B cell (primary cell): ENCODE results near the gene MLH1. TPM values are rescaled to one million over a fixed set of nuclear protein-coding genes. Genes with fewer than 3 reads are reported as not detected.

Experiments
- ATAC-seq: fragments of 200-7000 bp; cut with Tn5 transposase; one replicate; pipeline ENCODE4 v1.10.0; 2021; ENCODE audit warnings: low read depth, mild to moderate bottlenecking, moderate number of reproducible peaks, moderate library complexity
- CTCF ChIA-PET: fragments of 350-600 bp; sonication (Branson Sonifier 250); formaldehyde crosslinking; loops from one replicate; lab custom pipeline; 2021; ENCODE audit warnings: antibody characterized with exemption, inconsistent platforms; lab: Charles Lee
- POLR2A ChIA-PET: fragments of 350-600 bp; sonication (Branson Sonifier 250); formaldehyde crosslinking; loops from one replicate; lab custom pipeline; 2021; ENCODE audit warnings: antibody characterized with exemption; lab: Charles Lee
- DNase-seq: peaks from one replicate; pipeline ENCODE4 v3.0.0; 2013
- H2AFZ ChIP-seq: 2 replicates; pipeline ENCODE4 v1.6.1; 2012; ENCODE audit warnings: mild to moderate bottlenecking, low read depth, low read length; ENCODE audit not compliant: insufficient read depth, poor library complexity, severe bottlenecking
- H3K27ac ChIP-seq, 2 donors: 1 replicate in 1 of 2; 2 replicates in 1 of 2; pipeline ENCODE4 v1.5.1; 2012 to 2013; ENCODE audit warnings: low read length in 2 of 2, mild to moderate bottlenecking in 2 of 2, moderate library complexity in 1 of 2
- H3K27me3 ChIP-seq, 4 experiments: fragments of 200-600 bp in 1 of 4; sonication (generic) in 1 of 4; replicated peaks in 1 of 4; 1 replicate in 2 of 4; 2 replicates in 2 of 4; pipeline versions ENCODE4 v1.6.1 to v1.7.0; 2013 to 2016; ENCODE audit warnings: low read length in 3 of 4, mild to moderate bottlenecking in 2 of 4, mixed read lengths in 1 of 4, moderate library complexity in 1 of 4; ENCODE audit not compliant: insufficient read depth in 4 of 4, control insufficient read depth in 3 of 4; ENCODE audit errors: control extremely low read depth in 1 of 4
- H3K36me3 ChIP-seq, 2 experiments: replicated peaks in 1 of 2; 1 replicate in 1 of 2; 2 replicates in 1 of 2; pipeline versions ENCODE4 v1.6.1 to v1.7.1; 2013; ENCODE audit warnings: low read length in 1 of 2; ENCODE audit not compliant: insufficient read depth in 2 of 2, control insufficient read depth in 1 of 2; ENCODE audit errors: control extremely low read depth in 1 of 2, extremely low read depth in 1 of 2
- H3K4me1 ChIP-seq, 2 donors: fragments of 200-600 bp in 1 of 2; sonication (generic) in 1 of 2; 1 replicate in 1 of 2; 2 replicates in 1 of 2; pipeline versions ENCODE4 v1.5.1 to v1.6.1; 2013 to 2017; ENCODE audit warnings: low read length in 2 of 2; ENCODE audit not compliant: control insufficient read depth in 2 of 2, insufficient read depth in 2 of 2
- H3K4me2 ChIP-seq: replicated peaks from 2 replicates; pipeline ENCODE3; 2012; ENCODE audit warnings: mild to moderate bottlenecking, low read depth, low read length; ENCODE audit not compliant: poor library complexity, severe bottlenecking
- H3K4me3 ChIP-seq, 5 experiments: fragments of 200-600 bp in 1 of 5; sonication (generic) in 1 of 5; 1 replicate in 3 of 5; 2 replicates in 2 of 5; pipeline versions ENCODE4 v1.5.1 to v1.7.0; 2011 to 2016; ENCODE audit warnings: low read length in 4 of 5, mild to moderate bottlenecking in 4 of 5, low read depth in 2 of 5, control low read depth in 1 of 5, moderate library complexity in 1 of 5; ENCODE audit not compliant: insufficient read depth in 1 of 5; ENCODE audit errors: control extremely low read depth in 1 of 5, extremely low read depth in 1 of 5
- H3K79me2 ChIP-seq: fragments of 200-600 bp; sonication (generic); one replicate; pipeline ENCODE4 v1.6.0; 2016; ENCODE audit warnings: low read length; ENCODE audit not compliant: control insufficient read depth, insufficient read depth
- H3K9ac ChIP-seq: fragments of 200-600 bp; sonication (generic); 2 replicates; pipeline ENCODE4 v1.6.1; 2017; ENCODE audit warnings: mild to moderate bottlenecking, low read length, moderate library complexity
- H3K9me3 ChIP-seq, 3 donors: one replicate each; pipeline versions ENCODE4 v1.6.1 to v1.7.1; 2013; ENCODE audit warnings: low read length in 2 of 3; ENCODE audit not compliant: control insufficient read depth in 2 of 3, insufficient read depth in 1 of 3; ENCODE audit errors: control extremely low read depth in 1 of 3
- H4K20me1 ChIP-seq: 2 replicates; pipeline ENCODE4 v1.6.0; 2012; ENCODE audit warnings: mild to moderate bottlenecking, low read length; ENCODE audit not compliant: insufficient read depth, control insufficient read depth, poor library complexity, severe bottlenecking
- H3K27ac Mint-ChIP-seq: one replicate; pipeline ENCODE4 v1.8.0; 2021; ENCODE audit warnings: mixed read lengths
- H3K27me3 Mint-ChIP-seq: one replicate; pipeline ENCODE4 v1.8.0; 2021; ENCODE audit warnings: mixed read lengths
- H3K4me1 Mint-ChIP-seq: one replicate; pipeline ENCODE4 v1.8.0; 2021; ENCODE audit warnings: mixed read lengths
- H3K4me3 Mint-ChIP-seq: one replicate; pipeline ENCODE4 v1.8.0; 2021; ENCODE audit warnings: mixed read lengths
- H3K9me3 Mint-ChIP-seq: one replicate; pipeline ENCODE4 v1.8.0; 2022; ENCODE audit warnings: mixed read lengths; ENCODE audit not compliant: insufficient read depth
- EZH2 ChIP-seq: IDR thresholded peaks from 2 replicates; pipeline ENCODE4 v1.6.1; 2012; ENCODE audit warnings: borderline replicate concordance, low read depth, mild to moderate bottlenecking, moderate library complexity, low read length; ENCODE audit not compliant: insufficient read depth, poor library complexity, severe bottlenecking
- WGBS: methylation state at CpG from one replicate; pipeline ENCODE4 v1.1.5; 2013; ENCODE audit warnings: missing lambda C conversion rate; ENCODE audit not compliant: insufficient coverage; 5-methylcytosine and 5-hydroxymethylcytosine counted together
- intact Hi-C: fragments of 100-400 bp; cut with micrococcal nuclease; formaldehyde crosslinking; loops from one replicate; pipeline ENCODE4 v1.10.0; 2022
- polyA plus RNA-seq: library from polyadenylated mRNA; depleted of rRNA; stranded (reverse); fragments of >200 nt; gene quantifications from 2 replicates; pipeline ENCODE4 v1.2.3, GENCODE V29; 2012
- total RNA-seq, 2 donors: library from RNA; stranded (reverse); fragments of 120-200 nt in 1 of 2; gene quantifications; 1 replicate in 1 of 2; 2 replicates in 1 of 2; pipeline versions ENCODE4 v1.2.3 to v1.2.4, GENCODE V29; 2013 to 2022
- TF ChIP-seq, protein P1 (sequence below): fragments of 200-600 bp; IDR thresholded peaks from one replicate; pipeline ENCODE4 v1.8.0; 2022; ENCODE audit warnings: antibody characterized with exemption, mild to moderate bottlenecking

Gene MLH1
- total and polyA plus RNA-seq, 2 donors (not counting 1 experiment from before 2014, with no cell fraction given) = 22.4 to 38.5 TPM

DNA sequence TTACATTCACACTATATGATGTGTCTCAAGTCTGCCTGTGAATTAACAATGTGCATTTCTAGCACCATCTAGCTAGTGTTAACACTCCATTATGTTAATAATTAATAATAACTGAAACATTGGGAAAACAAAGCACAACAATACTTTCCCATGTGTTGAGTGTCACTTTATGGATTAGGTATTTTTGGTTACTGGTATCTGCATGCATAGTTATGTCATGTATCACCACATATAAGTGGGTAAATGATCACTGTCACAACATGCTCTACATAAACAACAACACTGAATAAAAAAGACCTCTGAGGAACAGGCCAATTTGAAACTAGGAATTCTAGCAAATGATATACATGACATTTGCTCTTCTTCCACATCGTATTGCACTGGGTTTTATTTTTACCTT is 74.7 kb downstream of the MLH1 start:
- Histone ChIP-seq H3K27ac (no peak overlapping the region), H3K36me3 (peaks cover 0 to 11% of the 10 kb centered on the region in 2 experiments), H3K4me3 (no peak overlapping the region), H3K9ac (no peak overlapping the region), H4K20me1 (no peaks in the 10 kb centered on the region), H3K4me2 (no peak overlapping the region), H2AFZ (no peak overlapping the region), H3K79me2 (no peaks in the 10 kb centered on the region), H3K9me3 (no peaks in the 10 kb centered on the region), H3K27me3 (no peaks in the 10 kb centered on the region), H3K4me1 (no peaks in the 10 kb centered on the region)
- DNase-seq (no peak), ATAC-seq (no peak)
- Mint-ChIP-seq H3K27ac (no peak overlapping the region), H3K4me1 (no peaks in the 10 kb centered on the region), H3K27me3 (no peaks in the 10 kb centered on the region), H3K4me3 (no peak overlapping the region), H3K9me3 (no peaks in the 10 kb centered on the region)
- CTCF ChIA-PET = no interaction called here
- intact Hi-C loops = no loop called here
- 100% methylated on average over 1 of the region's 1 CpG for WGBS
- TF ChIP-seq EZH2 = no peak
- TF ChIP-seq, protein P1, sequence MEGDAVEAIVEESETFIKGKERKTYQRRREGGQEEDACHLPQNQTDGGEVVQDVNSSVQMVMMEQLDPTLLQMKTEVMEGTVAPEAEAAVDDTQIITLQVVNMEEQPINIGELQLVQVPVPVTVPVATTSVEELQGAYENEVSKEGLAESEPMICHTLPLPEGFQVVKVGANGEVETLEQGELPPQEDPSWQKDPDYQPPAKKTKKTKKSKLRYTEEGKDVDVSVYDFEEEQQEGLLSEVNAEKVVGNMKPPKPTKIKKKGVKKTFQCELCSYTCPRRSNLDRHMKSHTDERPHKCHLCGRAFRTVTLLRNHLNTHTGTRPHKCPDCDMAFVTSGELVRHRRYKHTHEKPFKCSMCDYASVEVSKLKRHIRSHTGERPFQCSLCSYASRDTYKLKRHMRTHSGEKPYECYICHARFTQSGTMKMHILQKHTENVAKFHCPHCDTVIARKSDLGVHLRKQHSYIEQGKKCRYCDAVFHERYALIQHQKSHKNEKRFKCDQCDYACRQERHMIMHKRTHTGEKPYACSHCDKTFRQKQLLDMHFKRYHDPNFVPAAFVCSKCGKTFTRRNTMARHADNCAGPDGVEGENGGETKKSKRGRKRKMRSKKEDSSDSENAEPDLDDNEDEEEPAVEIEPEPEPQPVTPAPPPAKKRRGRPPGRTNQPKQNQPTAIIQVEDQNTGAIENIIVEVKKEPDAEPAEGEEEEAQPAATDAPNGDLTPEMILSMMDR = no peak
- POLR2A ChIA-PET = no interaction called here

DNA sequence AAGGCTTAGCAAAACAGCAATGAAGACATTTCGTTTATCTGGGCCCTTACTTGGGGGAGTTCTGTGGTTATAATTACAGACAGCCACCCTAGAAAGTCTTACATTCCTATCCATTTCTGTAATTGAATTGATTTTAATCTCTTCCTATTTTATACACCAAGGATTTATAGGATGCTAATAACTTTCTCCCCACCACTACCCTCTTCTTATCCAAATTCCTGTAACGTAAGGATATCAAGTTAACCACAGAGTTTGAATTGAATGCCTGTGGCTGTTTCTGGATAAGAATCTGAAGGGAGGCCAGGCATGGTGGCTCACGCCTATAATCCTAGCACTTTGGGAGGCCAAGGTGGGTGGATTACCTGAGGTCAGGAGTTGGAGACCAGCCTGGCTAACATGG is 78.6 kb downstream of the MLH1 start:
- H3K27me3 Mint-ChIP-seq = no peaks in the 10 kb centered on the region
- no peaks in the 10 kb centered on the region for H3K4me1 ChIP-seq
- H3K9ac ChIP-seq = no peak overlapping the region
- H3K4me1 Mint-ChIP-seq = no peaks in the 10 kb centered on the region
- no peaks in the 10 kb centered on the region for H3K9me3 ChIP-seq
- H4K20me1 ChIP-seq = no peaks in the 10 kb centered on the region
- 90% methylated on average over 1 of the region's 3 CpGs for WGBS
- no peaks in the 10 kb centered on the region for H3K27me3 ChIP-seq
- ATAC-seq (no peak), DNase-seq (no peak)
- POLR2A ChIA-PET = no interaction called here
- no peak for TF ChIP-seq EZH2
- TF ChIP-seq, protein P1 = no peak
- no peak overlapping the region for H3K4me3 Mint-ChIP-seq
- no peak overlapping the region for H2AFZ ChIP-seq
- no peak overlapping the region for H3K27ac Mint-ChIP-seq
- H3K4me3 ChIP-seq = no peak overlapping the region
- CTCF ChIA-PET = no interaction called here
- H3K4me2 ChIP-seq = no peak overlapping the region
- H3K9me3 Mint-ChIP-seq = no peaks in the 10 kb centered on the region
- intact Hi-C loops = no loop called here
- H3K36me3 ChIP-seq = peaks cover 0 to 9% of the 10 kb centered on the region in 2 experiments
- no peaks in the 10 kb centered on the region for H3K79me2 ChIP-seq
- no peak overlapping the region for H3K27ac ChIP-seq
